Muscle of arm (tissue), 14 donors: ENCODE measurements around the gene ZNF211. TPM values are rescaled to one million over a fixed set of nuclear protein-coding genes. Genes with fewer than 3 reads are reported as not detected.

Experiments used
- DNase-seq: peaks from one replicate; pipeline ENCODE4 v3.0.0-alpha.2; 2013
- long read RNA-seq, 11 donors: transcript quantifications; one replicate each; lab custom pipeline, GENCODE V29; 2026
- polyA plus RNA-seq, 12 donors: library from polyadenylated mRNA; unstranded; fragments of 120-200 nt; gene quantifications; one replicate each; pipeline ENCODE4 v1.2.1, GENCODE V29; 2013; ENCODE audit not compliant: insufficient read length in 12 of 12

Gene ZNF211
- polyA plus RNA-seq, result 10 to 100 TPM in 11 of 12 donors, not detected in 1; 12.0 to 28.5 (median 16.9) TPM
- long read RNA-seq, donor 1, partial matches to known transcripts, result 0 of 2 reads
- long read RNA-seq, donor 1, other reads (novel, unspliced or antisense), result 0 of 2 reads
- long read RNA-seq, donor 2, partial matches to known transcripts, result 0 of 3 reads
- long read RNA-seq, donor 2, other reads (novel, unspliced or antisense), result 0 of 3 reads
- long read RNA-seq, donor 3, partial matches to known transcripts, result 0 of 2 reads
- long read RNA-seq, donor 3, other reads (novel, unspliced or antisense), result 0 of 2 reads
- long read RNA-seq, donor 4, partial matches to known transcripts, result 0 of 1 reads
- long read RNA-seq, donor 4, other reads (novel, unspliced or antisense), result 0 of 1 reads
- long read RNA-seq, donor 5, partial matches to known transcripts, result 0 of 1 reads
- long read RNA-seq, donor 5, other reads (novel, unspliced or antisense), result 0 of 1 reads
- long read RNA-seq, donor 6, partial matches to known transcripts, result 0 of 1 reads
- long read RNA-seq, donor 6, other reads (novel, unspliced or antisense), result 0 of 1 reads
- long read RNA-seq, donor 7, partial matches to known transcripts, result 0 of 2 reads
- long read RNA-seq, donor 7, other reads (novel, unspliced or antisense), result 0 of 2 reads
- long read RNA-seq, donor 8, partial matches to known transcripts, result 0 of 1 reads
- long read RNA-seq, donor 8, other reads (novel, unspliced or antisense), result 0 of 1 reads
- long read RNA-seq, donor 9, partial matches to known transcripts, result 0 of 1 reads
- long read RNA-seq, donor 9, other reads (novel, unspliced or antisense), result 0 of 1 reads
- long read RNA-seq, donor 10, partial matches to known transcripts, result 0 of 4 reads
- long read RNA-seq, donor 10, other reads (novel, unspliced or antisense), result 0 of 4 reads
- long read RNA-seq, donor 11, partial matches to known transcripts, result 0 of 1 reads
- long read RNA-seq, donor 11, other reads (novel, unspliced or antisense), result 0 of 1 reads

GRCh38 chr19:57632987-57633831 lies at the start of gene ZNF211:
Gene ZNF211, plus strand, starts transcription at chr19:57633168. Its CDS starts 179 bp downstream, at chr19:57633347.
- peak; percentile 97 for DNase-seq

DNA sequence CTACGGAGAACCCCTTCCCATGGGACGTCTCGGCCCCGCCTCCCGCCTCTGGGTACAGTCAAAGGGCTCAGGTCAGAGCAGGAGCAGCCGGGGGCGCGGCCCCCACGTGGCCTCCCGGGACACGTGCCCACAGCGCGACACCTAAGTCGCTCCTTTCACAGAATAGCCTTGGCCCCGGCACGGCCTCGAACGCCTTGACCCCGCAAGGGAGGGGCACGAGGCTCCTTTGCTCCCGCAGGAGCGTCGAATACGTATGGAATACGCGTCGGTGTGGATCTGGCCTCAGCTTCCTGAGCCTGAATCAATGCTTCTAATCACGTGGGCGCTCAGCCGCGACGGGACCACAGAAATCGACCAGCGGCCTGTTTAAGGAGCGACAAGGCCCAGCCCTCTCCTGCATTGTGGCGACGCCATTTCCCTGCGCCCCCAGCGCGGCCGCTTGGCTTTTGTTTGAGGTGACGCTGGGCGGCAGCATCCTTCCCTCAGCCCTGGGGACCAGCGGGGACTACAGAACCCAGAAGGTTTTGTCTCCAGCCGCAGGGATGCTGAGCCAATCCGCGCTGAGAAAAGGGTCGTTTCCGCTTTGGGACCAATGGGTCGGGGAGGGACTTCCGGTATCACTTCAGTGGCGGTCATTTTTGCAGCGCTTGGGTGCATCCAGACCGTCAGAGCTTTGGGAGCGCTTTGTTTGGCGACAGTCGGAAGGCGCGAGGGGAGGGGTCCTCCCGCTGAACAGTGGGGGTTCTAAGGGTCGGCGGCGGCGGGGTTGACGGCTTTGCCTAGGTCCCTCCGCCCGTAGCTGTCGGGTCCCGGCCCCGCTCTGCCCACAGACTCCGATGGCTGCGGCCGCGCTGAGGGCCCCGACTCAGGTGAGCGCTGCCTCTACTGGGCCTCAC lies 49.2 kb upstream of the ZNF211 start, which contains the start of gene ZIK1:
Gene ZIK1 (plus strand): TSS at position 625 of the 896 bp plus-strand sequence. CDS start 212 bp downstream, at position 837.
- peak; percentile 94 for DNase-seq

GRCh38 chr19:57587529-57587928 lies 45.4 kb upstream of the ZNF211 start:
- DNase-seq, result no peak

DNA sequence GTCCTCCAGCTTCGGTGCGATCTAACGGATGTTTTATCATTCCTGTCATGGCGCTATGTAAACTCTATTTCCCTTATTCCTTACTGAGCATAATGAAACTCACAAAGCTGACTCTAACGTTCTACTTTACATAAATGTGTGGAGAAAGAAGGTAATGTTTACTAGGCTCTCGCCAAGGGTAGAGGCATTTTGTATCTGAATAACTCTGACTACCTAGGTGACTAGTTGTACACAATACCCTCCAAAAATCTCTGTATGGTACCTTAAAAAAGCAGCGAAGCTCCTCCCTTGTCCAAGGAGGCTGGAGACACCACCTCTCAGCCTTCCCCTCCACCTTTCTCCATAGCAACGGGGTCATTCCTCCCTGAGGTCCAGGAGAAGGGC lies 33.6 kb upstream of the ZNF211 start:
- DNase-seq, result no peak

- peak; percentile 96 for DNase-seq
Observed at GRCh38 chr19:57599761-57600383, 33.1 kb upstream of the ZNF211 start, which contains the start of gene ZNF530. Gene ZNF530, plus strand, starts transcription at chr19:57599885. Its CDS starts 4,461 bp downstream, at chr19:57604346.

GRCh38 chr19:57606931-57607330 lies 26.0 kb upstream of the ZNF211 start:
- no peak for DNase-seq

- no peak for DNase-seq
Observed at GRCh38 chr19:57611113-57611512, 21.9 kb upstream of the ZNF211 start.

GRCh38 chr19:57613941-57614743 lies 18.8 kb upstream of the ZNF211 start, which contains the start of gene ZNF134:
Gene ZNF134, plus strand, starts transcription at chr19:57614242. Its CDS starts 5,227 bp downstream, at chr19:57619469.
- peak; percentile 94 for DNase-seq

DNA sequence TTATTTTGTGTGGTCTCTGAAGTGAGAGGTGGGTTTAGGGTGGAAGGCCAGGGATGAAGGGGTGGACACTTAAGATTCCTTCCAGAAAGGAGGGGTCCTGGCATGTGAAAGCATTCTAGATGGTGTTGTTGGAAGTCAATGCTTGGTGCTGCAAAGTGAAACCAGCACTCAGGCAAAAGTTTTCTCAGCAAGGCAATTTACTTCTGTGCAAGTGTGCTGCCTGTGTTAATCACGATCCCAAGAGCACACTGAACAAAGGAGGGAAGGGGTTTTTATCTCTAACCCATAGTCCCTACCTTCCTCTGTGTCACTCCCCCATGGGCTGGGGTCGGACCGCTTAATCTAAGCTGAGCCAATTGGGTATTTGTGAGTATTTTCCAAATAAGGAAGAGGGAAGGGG lies 17.6 kb upstream of the ZNF211 start:
- no peak for DNase-seq

DNA sequence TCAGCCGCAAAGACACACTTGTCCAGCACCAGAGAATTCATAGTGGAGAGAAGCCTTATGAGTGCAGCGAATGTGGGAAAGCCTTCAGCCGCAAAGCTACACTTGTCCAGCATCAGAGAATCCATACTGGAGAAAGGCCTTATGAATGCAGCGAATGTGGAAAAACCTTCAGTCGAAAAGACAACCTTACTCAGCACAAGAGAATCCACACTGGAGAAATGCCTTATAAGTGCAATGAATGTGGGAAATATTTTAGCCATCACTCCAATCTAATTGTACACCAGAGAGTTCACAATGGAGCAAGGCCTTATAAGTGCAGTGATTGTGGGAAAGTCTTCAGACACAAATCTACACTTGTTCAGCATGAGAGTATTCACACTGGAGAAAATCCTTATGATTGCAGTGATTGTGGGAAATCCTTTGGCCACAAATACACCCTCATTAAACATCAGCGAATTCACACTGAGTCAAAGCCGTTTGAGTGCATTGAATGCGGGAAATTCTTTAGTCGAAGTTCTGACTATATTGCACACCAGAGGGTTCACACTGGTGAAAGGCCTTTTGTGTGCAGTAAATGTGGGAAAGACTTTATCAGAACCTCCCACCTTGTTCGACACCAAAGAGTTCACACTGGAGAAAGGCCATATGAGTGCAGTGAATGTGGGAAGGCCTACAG lies 12.2 kb upstream of the ZNF211 start:
- DNase-seq, result no peak

DNA sequence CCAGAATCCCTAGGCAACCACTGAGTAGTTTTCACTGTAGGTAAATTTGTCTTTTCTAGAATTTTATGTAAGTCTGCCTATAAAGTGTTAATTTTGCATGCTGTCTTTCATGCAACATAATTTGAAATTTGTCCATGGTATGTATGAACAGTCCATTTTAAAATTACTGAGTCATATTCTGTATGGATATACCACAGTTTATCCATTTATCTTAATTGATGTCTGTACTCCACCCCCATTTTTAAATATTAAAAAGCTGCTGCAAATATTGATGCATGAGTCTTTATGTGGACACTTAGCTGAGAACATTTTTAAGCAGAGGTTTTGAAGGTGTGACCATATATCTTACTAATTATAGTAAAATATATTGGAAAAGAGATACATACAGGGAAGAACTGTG lies 9.9 kb upstream of the ZNF211 start:
- DNase-seq, result no peak

GRCh38 chr19:57633832-57634131 lies 814 bp downstream of the ZNF211 start:
- no peak for DNase-seq

GRCh38 chr19:57637379-57637778 lies 4.4 kb downstream of the ZNF211 start:
- no peak for DNase-seq

- DNase-seq, result no peak
Observed at GRCh38 chr19:57641715-57642234, 8.8 kb downstream of the ZNF211 start.

- DNase-seq, result no peak
Observed at GRCh38 chr19:57642396-57643046, 9.6 kb downstream of the ZNF211 start.

GRCh38 chr19:57643734-57644133 lies 10.8 kb downstream of the ZNF211 start:
- no peak for DNase-seq

- DNase-seq, result no peak
Observed at GRCh38 chr19:57648331-57649003, 15.5 kb downstream of the ZNF211 start.
